Left ventricle myocardium inferior (tissue), 1 donor: ENCODE data around the gene NDUFS6. TPM values are rescaled to one million over a fixed set of nuclear protein-coding genes. Genes with fewer than 3 reads are reported as not detected.
"Not testable (repeated sequence)": the region's sequence is repeated elsewhere in the genome, so short reads cannot be mapped to it uniquely, and the experiment has no call there.

Experiments
- DNase-seq: peaks from one replicate; pipeline ENCODE4 v3.0.0-alpha.2; 2020
- H3K27ac ChIP-seq: fragments of 200-600 bp; replicated peaks from 2 replicates; pipeline ENCODE4 v1.8.0; 2021
- H3K27me3 ChIP-seq: fragments of 200-600 bp; 2 replicates; pipeline ENCODE4 v1.8.0; 2021; ENCODE audit warnings: low read depth
- H3K36me3 ChIP-seq: fragments of 200-600 bp; 2 replicates; pipeline ENCODE4 v1.8.0; 2021
- H3K4me1 ChIP-seq: fragments of 200-600 bp; 2 replicates; pipeline ENCODE4 v1.8.0; 2021
- H3K4me3 ChIP-seq: fragments of 200-600 bp; 2 replicates; pipeline ENCODE4 v1.8.0; 2021; ENCODE audit warnings: mild to moderate bottlenecking, moderate library complexity
- H3K9me3 ChIP-seq: fragments of 200-600 bp; replicated peaks from 2 replicates; pipeline ENCODE4 v1.8.0; 2021
- intact Hi-C: fragments of 100-400 bp; cut with micrococcal nuclease; formaldehyde crosslinking; loops from one replicate; pipeline ENCODE4 v1.11.0; 2022
- total RNA-seq: library from RNA; stranded (reverse); fragmentation: NEBNext Ultra II Directional; extraction: Animal tissue kit (Norgen Biotek cat#: 25700); gene quantifications from one replicate; pipeline ENCODE4 v1.2.1, GENCODE V29; 2021
- TF ChIP-seq, protein P1 (sequence below): fragments of 200-600 bp; IDR thresholded peaks from 2 replicates; pipeline ENCODE4 v1.8.0; 2021; ENCODE audit warnings: antibody characterized with exemption, mild to moderate bottlenecking, borderline replicate concordance
- donor health status: DM: no; HTN: yes; CAD: no; lungs with severe emphysema.

NDUFS6 gene
- total RNA-seq, 1 donor from 2014 or later = 122 TPM

DNA sequence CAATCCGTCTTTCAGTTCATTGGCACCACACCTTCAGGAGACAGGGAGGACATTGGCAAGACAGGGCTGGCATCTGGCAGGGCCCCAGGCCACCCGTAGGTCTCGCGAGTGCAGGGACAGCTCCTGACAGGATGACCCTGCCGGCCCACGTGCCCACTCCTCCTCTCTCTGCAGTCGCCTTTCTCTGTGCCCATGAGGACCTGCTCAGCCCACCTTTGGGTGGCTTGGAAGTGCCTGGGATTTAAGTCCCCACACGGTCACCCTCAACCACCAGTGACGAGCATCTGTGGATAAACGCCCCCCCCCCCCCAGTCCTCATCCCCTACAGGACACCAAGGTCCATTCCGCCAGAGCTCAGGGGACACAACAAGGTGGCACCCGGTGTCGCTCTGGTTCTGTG, 5.7 kb upstream of the NDUFS6 start:
- no peak overlapping the region for H3K4me3 ChIP-seq
- H3K9me3 ChIP-seq = no peaks in the 10 kb centered on the region
- peaks cover 58% of the 10 kb centered on the region for H3K4me1 ChIP-seq
- intact Hi-C loops = no loop called here
- H3K27ac ChIP-seq = no peak overlapping the region
- peaks cover 26% of the 10 kb centered on the region for H3K36me3 ChIP-seq
- TF ChIP-seq, protein P1, sequence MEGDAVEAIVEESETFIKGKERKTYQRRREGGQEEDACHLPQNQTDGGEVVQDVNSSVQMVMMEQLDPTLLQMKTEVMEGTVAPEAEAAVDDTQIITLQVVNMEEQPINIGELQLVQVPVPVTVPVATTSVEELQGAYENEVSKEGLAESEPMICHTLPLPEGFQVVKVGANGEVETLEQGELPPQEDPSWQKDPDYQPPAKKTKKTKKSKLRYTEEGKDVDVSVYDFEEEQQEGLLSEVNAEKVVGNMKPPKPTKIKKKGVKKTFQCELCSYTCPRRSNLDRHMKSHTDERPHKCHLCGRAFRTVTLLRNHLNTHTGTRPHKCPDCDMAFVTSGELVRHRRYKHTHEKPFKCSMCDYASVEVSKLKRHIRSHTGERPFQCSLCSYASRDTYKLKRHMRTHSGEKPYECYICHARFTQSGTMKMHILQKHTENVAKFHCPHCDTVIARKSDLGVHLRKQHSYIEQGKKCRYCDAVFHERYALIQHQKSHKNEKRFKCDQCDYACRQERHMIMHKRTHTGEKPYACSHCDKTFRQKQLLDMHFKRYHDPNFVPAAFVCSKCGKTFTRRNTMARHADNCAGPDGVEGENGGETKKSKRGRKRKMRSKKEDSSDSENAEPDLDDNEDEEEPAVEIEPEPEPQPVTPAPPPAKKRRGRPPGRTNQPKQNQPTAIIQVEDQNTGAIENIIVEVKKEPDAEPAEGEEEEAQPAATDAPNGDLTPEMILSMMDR = no peak
- no peak for DNase-seq
- H3K27me3 ChIP-seq = no peaks in the 10 kb centered on the region

DNA sequence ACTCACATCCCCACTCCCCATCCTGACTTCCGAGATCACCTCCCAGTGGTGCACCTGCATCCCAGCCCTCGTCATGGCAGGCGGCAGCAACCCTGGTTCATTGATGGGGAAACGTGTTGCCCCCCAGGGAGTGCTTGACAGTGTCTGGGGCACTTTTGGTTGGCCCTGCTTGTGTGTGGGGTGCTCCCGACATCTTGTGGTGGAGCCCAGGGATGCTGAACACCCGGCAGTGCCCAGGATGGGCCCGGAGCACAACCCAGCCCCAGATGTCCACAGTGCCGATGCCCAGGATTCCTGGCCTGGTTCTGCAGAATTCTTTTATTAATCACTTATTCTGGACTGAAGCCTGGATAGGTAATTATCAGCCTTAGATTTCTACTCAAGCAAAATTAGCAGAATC, 5.3 kb upstream of the NDUFS6 start:
- peaks cover 58% of the 10 kb centered on the region for H3K4me1 ChIP-seq
- H3K9me3 ChIP-seq = no peaks in the 10 kb centered on the region
- DNase-seq = no peak
- peaks cover 26% of the 10 kb centered on the region for H3K36me3 ChIP-seq
- no peak overlapping the region for H3K27ac ChIP-seq
- intact Hi-C loops = no loop called here
- TF ChIP-seq, protein P1 = no peak
- H3K27me3 ChIP-seq = no peaks in the 10 kb centered on the region
- no peak overlapping the region for H3K4me3 ChIP-seq

DNA sequence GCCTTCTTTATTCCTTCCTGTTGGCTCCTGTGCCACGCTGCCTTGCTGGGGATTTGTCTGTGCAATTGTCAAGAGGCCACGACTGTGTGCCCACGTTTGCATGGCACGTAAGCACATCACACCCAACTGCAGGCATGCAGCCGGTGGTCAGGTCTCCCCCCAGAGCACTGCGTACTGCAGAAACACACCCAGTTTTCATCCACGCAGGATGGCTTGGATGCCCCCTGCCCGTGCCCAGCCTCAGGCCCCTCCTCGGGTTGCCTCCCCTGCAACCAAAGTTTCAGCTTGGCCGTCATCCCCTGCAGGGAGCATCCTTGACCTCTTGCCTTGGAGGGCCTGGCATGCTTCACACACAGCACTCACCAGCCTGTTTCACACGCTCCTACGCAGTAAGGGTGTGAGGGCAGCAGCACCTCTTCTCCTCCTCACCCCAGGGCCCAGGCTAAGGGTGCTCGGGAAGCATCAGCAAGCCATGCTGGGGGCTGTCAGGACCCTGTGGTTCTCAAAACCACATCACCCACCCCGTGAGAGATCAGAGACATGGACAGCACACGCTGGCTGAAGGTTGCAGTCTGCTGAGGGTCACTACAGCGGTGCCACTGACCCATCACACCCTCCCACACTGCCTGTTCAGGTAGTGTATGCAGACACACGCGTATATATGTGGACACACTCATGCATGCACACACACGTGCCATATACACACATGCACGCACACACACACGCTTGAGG, 4.7 kb upstream of the NDUFS6 start:
- intact Hi-C loops = no loop called here
- peaks cover 26% of the 10 kb centered on the region for H3K36me3 ChIP-seq
- no peaks in the 10 kb centered on the region for H3K9me3 ChIP-seq
- H3K27ac ChIP-seq = no peak overlapping the region
- H3K4me3 ChIP-seq = no peak overlapping the region
- no peaks in the 10 kb centered on the region for H3K27me3 ChIP-seq
- peaks cover 58% of the 10 kb centered on the region for H3K4me1 ChIP-seq
- TF ChIP-seq, protein P1 = no peak
- no peak for DNase-seq

DNA sequence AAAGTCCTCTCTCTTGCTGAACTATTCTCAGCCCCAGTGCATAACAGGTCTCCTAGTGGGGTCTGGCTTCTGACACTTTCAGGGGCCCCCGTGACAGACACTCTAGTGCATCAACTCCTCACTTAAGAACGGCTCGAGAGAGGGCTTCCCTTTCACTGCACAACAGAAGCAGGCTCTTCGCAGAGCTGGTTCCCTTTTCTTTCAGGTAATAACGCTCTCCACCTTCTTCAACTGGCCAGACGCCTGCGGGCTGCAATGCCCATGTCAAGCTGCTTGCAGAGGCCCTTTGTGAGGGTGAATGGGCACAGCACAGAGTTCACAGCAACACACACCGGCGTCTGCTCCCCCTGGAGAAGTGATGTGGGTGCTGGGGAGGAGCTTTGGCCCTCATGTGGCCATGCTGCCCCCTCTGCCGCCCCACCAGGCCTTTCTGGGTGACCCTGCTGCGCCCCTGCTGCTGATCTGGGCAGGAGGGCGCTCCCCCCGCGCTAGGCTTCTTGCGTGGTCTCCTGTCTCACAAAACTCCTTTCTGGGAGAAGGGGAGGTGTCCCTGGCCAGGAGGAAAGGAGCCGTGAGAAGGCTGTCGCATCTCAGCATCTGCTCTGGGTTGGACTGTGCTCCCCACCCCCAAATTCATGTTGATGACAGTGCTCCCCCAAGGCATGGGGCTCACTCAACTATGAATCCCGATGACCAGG, 4.0 kb upstream of the NDUFS6 start:
- Histone ChIP-seq H3K4me1 (peaks cover 65% of the 10 kb centered on the region), H3K4me3 (no peak overlapping the region), H3K27me3 (no peaks in the 10 kb centered on the region), H3K36me3 (peaks cover 26% of the 10 kb centered on the region), H3K27ac (no peak overlapping the region), H3K9me3 (no peaks in the 10 kb centered on the region)
- no peak for DNase-seq
- intact Hi-C loops = no loop called here
- TF ChIP-seq, protein P1 = no peak

DNA sequence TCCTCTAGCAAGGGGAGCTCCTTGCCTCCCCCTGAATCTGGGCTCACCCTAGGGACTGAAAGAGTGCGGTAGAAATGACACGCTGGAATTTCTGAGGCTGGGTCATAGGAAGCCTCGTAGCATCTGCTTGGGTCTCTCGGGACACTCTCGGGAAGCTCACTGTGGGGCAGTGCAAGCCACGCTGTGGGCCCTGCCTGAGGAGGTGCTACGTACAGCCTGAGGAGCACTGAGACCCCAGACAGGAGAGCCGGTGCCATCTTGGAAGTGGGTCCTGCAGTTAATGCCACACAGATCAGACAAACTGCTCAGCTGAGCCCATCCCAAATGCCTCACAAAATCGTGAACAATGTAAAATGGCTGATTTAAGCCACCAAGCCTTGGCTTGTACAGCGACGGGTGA, 3.4 kb upstream of the NDUFS6 start:
- intact Hi-C loops = no loop called here
- no peak for DNase-seq
- TF ChIP-seq, protein P1 = no peak
- H3K9me3 ChIP-seq = no peaks in the 10 kb centered on the region
- H3K4me3 ChIP-seq = no peak overlapping the region
- H3K36me3 ChIP-seq = peaks cover 30% of the 10 kb centered on the region
- no peak overlapping the region for H3K27ac ChIP-seq
- no peaks in the 10 kb centered on the region for H3K27me3 ChIP-seq
- peaks cover 65% of the 10 kb centered on the region for H3K4me1 ChIP-seq

DNA sequence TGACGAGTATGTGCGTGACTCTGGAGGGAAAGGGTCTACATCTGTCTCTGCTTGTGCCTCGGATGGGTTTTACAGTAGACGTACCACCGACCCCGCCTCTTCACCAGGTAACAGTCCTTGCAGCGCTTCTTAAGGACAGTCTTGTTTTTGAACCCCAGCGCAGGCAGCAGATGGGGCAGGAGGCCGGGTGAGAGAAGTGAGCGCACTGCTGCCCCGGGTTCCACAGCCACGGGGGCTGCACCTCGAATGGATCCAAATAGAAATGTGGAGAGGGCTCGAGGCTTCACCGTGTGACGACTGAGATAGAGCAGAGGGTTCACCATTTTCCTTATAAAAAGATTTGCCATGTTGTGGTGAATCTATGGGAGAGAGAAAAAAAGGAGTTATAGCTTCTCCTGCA, 2.6 kb upstream of the NDUFS6 start:
- H3K9me3 ChIP-seq, DNase-seq, H3K27me3 ChIP-seq, intact Hi-C loops: not testable (repeated sequence)
- H3K4me1 ChIP-seq = peaks cover 65% of the 10 kb centered on the region
- peaks cover 38% of the 10 kb centered on the region for H3K36me3 ChIP-seq
- H3K27ac ChIP-seq = peak overlapping the region; percentile 95
- H3K4me3 ChIP-seq = peak overlapping the region; percentile 97
